Stimulated activated effector memory CD8-positive, alpha-beta T cell treated with anti-CD3 and anti-CD28 coated beads, Interleukin-12 subunit alpha, Interleukin-12 subunit beta, amount 100 ng/mL, for 72 hours (primary cell): ENCODE measurements around the gene TRIM7.

ENCODE experiments used
- ATAC-seq: fragments of 150-1000 bp; cut with Tn5 transposase; 2 replicates; pipeline ENCODE4 v1.10.0; 2021
- DNase-seq, 2 donors: peaks; one replicate each; pipeline ENCODE4 v3.0.0; 2021 to 2022; ENCODE audit warnings: low spot score in 2 of 2
- H3K27ac Mint-ChIP-seq: one replicate; pipeline ENCODE4 v1.8.0; 2022; ENCODE audit warnings: mild to moderate bottlenecking, mixed read lengths
- H3K36me3 Mint-ChIP-seq: one replicate; pipeline ENCODE4 v1.8.0; 2022; ENCODE audit warnings: mild to moderate bottlenecking, mixed read lengths
- H3K4me1 Mint-ChIP-seq: one replicate; pipeline ENCODE4 v1.8.0; 2022; ENCODE audit warnings: mixed read lengths
- H3K4me3 Mint-ChIP-seq: one replicate; pipeline ENCODE4 v1.8.0; 2022; ENCODE audit warnings: mild to moderate bottlenecking, mixed read lengths
- H3K9me3 Mint-ChIP-seq: one replicate; pipeline ENCODE4 v1.8.0; 2022; ENCODE audit warnings: mixed read lengths

TRIM7 gene

DNA sequence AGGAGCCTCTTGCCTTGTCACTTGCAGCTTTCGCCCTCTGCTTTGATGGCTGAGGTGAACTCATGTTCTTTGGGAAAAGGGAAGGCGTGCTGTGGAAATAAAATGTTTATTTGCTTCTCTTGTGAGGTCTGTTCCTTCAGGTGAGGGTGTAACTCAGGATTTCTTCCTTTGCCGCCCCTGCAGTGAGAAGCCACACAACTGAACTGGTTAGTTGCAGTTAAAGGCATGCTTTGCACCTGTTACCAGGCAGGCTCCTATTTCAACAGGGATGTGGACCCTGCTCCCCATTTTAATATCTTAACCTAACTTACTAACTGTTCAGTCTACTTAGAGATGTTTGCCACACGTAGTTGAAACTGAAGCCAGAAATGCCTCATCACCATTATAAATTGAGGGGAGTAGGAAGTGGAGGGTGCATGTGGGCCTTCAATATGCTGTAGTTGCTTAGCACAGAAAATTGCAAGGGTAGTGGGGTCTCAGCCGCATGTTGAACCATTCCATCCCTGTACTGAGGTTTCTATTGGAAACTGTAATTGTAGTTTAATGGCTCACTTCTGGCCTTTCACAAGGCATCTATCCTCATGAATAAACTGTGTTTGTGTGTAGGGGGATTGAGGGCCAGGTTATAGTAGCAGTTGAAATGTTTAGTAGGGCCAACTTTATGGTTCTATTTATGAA lies 30.8 kb upstream of the TRIM7 start:
- Mint-ChIP-seq H3K4me3 (no peak overlapping the region), H3K27ac (peak overlapping the region; percentile 77), H3K9me3 (no peaks in the 10 kb centered on the region), H3K36me3 (peaks cover 100% of the 10 kb centered on the region), H3K4me1 (peaks cover 31% of the 10 kb centered on the region)
- ATAC-seq (no peak), DNase-seq (no peak)

DNA sequence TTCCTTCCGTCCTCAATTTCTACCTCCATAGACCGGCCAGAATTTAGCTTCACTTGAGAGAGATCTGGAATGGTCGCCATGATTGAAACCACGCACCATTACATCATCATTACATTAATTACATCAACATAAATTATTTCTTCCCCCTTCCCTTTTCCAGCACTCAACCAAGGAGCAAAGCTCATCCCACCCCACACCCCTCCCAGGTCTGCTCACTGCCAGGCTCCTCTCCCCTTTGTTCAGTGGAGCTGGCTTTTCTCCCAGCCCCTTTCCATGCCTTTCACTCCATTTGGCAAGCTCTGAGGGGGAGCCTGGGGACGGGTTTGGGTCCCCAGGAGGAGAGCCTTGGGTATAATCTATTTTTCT lies 30.3 kb upstream of the TRIM7 start:
- Mint-ChIP-seq H3K4me1 (peaks cover 26% of the 10 kb centered on the region), H3K4me3 (no peak overlapping the region), H3K27ac (peak overlapping the region; percentile 77), H3K36me3 (peaks cover 100% of the 10 kb centered on the region), H3K9me3 (no peaks in the 10 kb centered on the region)
- no peak for DNase-seq
- no peak for ATAC-seq

DNA sequence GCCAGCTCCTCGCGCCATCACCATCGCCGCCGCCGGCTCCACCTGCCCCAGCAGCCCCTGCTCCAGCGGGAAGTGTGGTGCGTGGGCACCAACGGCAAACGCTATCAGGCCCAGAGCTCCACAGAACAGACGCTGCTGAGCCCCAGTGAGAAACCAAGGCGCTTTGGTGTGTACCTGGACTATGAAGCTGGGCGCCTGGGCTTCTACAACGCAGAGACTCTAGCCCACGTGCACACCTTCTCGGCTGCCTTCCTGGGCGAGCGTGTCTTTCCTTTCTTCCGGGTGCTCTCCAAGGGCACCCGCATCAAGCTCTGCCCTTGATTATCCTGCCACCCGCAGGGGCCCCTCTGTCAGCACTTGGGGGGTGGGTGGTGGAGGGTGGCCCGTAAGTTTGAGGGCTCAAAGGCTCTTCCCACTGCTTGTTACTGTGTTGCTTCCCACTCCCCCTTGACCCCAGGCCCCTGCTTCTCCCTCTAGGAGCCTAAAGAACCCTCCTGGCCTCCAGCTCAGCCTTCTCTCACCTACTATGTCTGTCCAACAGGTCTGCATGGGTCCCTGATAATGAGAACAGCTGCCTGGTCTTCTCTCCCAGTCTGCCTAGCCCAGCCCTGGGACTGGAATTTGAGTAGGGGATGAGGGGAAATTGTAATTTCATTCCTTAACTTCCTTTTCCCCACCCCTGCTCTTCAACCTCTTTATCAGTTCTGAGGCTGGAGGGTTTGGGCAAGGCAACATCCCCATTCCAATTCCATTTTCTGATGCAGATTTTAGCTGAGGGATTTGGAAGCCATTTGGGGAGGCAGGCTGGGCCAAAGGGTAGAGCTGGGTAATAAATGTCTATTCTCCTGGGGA lies 29.7 kb upstream of the TRIM7 start:
- Mint-ChIP-seq H3K9me3 (no peaks in the 10 kb centered on the region), H3K4me3 (no peak overlapping the region), H3K27ac (peak overlapping the region; percentile 77), H3K36me3 (peaks cover 100% of the 10 kb centered on the region), H3K4me1 (peaks cover 30% of the 10 kb centered on the region)
- peak; percentile 6 for ATAC-seq
- peak in 1 of 2 donors; percentile 58 for DNase-seq

DNA sequence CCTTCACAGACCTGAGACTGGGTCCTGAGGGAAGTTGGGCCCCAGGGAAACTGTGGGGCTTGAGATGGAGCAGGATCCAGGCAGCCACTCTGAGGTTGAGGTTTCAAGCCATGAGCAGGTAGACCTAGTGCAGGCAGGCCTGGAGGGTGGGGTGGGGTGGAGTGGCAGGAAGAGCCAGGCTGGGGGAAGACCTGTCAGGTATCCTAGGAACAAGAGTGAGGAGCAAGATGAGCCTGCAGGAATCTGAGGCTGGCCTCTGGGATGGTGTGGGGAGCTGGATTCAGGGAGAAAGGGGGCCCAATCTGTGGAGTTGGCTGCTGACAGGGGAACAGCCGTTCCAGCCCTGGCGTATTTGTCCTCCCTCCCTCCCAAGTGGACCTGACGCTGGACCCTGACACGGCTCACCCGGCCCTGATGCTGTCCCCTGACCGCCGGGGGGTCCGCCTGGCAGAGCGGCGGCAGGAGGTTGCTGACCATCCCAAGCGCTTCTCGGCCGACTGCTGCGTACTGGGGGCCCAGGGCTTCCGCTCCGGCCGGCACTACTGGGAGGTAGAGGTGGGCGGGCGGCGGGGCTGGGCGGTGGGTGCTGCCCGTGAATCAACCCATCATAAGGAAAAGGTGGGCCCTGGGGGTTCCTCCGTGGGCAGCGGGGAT lies 28.9 kb upstream of the TRIM7 start:
- peaks cover 100% of the 10 kb centered on the region for H3K36me3 Mint-ChIP-seq

DNA sequence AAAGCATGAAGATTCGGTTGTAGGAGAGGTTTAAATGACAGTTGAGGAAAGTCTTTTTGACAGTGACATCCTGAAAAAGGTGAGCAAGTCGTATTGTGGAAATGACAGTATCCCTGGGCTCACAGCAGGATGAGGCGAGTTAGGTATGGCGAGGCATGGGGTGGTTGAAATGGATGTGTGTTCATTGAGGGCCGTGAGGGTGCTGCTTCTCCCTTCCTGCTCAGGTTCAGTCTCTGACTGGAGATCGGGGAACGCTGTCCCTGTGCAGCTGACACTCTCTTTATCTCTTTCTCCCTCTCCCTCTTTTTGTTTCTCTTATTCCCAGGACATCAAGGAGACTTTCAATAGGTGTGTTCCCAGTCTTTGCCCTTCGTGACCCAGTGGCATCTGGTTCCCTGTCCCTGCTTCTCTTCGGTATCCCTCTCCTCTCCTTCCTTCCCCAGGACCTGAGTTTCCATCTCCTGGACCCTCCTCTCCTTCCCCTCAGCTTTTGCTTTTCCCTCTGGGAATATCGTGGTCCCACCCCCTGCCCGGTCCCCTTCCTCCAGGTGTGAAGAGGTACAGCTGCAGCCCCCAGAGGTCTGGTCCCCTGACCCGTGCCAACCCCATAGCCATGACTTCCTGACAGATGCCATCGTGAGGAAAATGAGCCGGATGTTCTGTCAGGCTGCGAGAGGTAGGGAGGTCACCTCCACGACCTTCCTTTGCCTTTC lies 28.2 kb upstream of the TRIM7 start:
- peaks cover 100% of the 10 kb centered on the region for H3K36me3 Mint-ChIP-seq
- no peak overlapping the region for H3K4me3 Mint-ChIP-seq
- no peak for ATAC-seq
- peak overlapping the region; percentile 60 for H3K27ac Mint-ChIP-seq
- peaks cover 23% of the 10 kb centered on the region for H3K4me1 Mint-ChIP-seq
- DNase-seq: no peak
- H3K9me3 Mint-ChIP-seq: no peaks in the 10 kb centered on the region

More for the DNA sequence above, 28.9 kb upstream of the TRIM7 start:
- Mint-ChIP-seq H3K27ac (peak overlapping the region; percentile 60), H3K4me1 (peaks cover 30% of the 10 kb centered on the region), H3K9me3 (no peaks in the 10 kb centered on the region), H3K4me3 (no peak overlapping the region)
- ATAC-seq (peak; percentile 24), DNase-seq (peak in 1 of 2 donors; percentile 56)

DNA sequence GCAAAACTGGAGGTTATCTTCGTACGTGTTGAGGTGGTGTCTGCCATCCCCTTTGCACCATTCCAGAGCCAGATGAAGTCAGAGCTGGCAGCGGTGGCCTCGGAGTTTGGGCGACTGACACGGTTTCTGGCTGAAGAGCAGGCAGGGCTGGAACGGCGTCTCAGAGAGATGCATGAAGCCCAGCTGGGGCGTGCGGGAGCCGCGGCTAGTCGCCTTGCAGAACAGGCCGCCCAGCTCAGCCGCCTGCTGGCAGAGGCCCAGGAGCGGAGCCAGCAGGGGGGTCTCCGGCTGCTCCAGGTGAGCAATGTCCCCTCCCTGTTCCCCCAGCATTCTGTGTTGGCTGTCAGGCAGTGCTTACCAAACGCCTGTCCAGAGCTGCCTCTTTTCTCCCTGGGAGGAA lies 27.6 kb upstream of the TRIM7 start:
- ATAC-seq (no peak), DNase-seq (no peak)
- peak overlapping the region; percentile 10 for H3K27ac Mint-ChIP-seq
- no peak overlapping the region for H3K4me3 Mint-ChIP-seq
- H3K4me1 Mint-ChIP-seq: peaks cover 18% of the 10 kb centered on the region
- peaks cover 100% of the 10 kb centered on the region for H3K36me3 Mint-ChIP-seq
- H3K9me3 Mint-ChIP-seq: no peaks in the 10 kb centered on the region

DNA sequence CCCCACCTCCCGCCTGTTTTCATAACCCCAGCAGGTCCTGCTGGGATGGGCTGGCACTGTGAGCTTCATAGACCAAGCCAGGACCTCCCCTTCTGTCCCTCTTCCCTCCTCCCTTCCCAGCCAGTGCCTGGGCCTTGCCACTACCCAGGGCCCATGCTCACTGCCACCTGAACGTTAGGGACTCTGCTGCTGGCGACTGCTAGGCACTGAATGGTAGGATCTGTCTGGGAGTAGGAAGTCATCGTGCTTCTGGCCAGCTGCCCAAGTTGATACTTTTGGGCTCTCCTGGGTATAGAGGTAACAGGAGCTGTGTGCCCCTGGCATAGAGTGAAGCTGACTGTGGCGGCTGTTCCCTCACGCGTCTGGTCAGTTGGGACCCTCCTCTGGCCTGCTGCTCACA lies 26.4 kb upstream of the TRIM7 start:
- peak overlapping the region; percentile 46 for H3K27ac Mint-ChIP-seq
- H3K9me3 Mint-ChIP-seq: no peaks in the 10 kb centered on the region
- H3K4me1 Mint-ChIP-seq: peaks cover 18% of the 10 kb centered on the region
- peaks cover 100% of the 10 kb centered on the region for H3K36me3 Mint-ChIP-seq
- no peak for DNase-seq
- ATAC-seq: no peak
- no peak overlapping the region for H3K4me3 Mint-ChIP-seq

DNA sequence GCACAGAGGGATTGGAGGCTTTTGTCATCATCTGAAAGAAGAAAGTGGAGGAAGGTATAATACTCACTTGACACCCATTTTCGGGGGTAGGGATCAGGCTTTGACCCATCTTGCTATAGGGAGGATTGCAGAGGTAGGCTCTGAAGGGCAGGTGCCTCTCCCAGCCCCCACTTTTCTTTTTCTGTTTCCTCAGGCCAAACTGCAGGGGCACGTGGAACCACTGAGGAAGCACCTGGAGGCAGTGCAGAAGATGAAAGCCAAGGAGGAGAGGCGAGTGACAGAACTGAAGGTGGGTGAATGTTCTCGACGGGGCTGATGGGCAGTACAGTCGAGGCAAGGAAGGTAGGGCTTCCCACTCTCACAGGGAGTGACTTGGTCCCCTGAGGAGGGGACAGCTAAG lies 25.6 kb upstream of the TRIM7 start:
- Mint-ChIP-seq H3K4me1 (peaks cover 22% of the 10 kb centered on the region), H3K27ac (peak overlapping the region; percentile 46)
- no peak for ATAC-seq

DNA sequence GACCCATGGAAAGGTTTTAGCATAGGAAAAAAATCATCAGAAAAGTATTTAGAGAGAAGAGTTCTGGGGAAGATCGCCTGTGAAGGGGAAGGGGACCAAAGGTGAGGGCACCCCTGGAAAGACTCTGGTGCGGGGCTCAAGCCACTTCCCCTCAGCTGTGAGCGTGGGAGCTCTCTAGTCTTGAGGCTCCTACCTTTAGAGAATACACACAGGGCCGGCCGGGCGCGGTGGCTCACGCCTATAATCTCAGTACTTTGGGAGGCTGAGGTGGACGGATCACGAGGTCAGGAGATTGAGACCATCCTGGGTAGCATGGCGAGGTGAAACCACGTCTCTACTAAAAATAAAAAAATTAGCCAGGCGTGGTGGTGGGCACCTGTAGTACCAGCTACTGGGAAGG lies 25.0 kb upstream of the TRIM7 start:
- H3K9me3 Mint-ChIP-seq: no peaks in the 10 kb centered on the region
- no peak overlapping the region for H3K4me3 Mint-ChIP-seq
- DNase-seq (no peak), ATAC-seq (no peak)
- H3K4me1 Mint-ChIP-seq: peaks cover 24% of the 10 kb centered on the region
- peak overlapping the region; percentile 15 for H3K27ac Mint-ChIP-seq
- peaks cover 87% of the 10 kb centered on the region for H3K36me3 Mint-ChIP-seq

More for the DNA sequence above, 25.6 kb upstream of the TRIM7 start:
- no peak for DNase-seq
- Mint-ChIP-seq H3K4me3 (no peak overlapping the region), H3K9me3 (no peaks in the 10 kb centered on the region), H3K36me3 (peaks cover 93% of the 10 kb centered on the region)

DNA sequence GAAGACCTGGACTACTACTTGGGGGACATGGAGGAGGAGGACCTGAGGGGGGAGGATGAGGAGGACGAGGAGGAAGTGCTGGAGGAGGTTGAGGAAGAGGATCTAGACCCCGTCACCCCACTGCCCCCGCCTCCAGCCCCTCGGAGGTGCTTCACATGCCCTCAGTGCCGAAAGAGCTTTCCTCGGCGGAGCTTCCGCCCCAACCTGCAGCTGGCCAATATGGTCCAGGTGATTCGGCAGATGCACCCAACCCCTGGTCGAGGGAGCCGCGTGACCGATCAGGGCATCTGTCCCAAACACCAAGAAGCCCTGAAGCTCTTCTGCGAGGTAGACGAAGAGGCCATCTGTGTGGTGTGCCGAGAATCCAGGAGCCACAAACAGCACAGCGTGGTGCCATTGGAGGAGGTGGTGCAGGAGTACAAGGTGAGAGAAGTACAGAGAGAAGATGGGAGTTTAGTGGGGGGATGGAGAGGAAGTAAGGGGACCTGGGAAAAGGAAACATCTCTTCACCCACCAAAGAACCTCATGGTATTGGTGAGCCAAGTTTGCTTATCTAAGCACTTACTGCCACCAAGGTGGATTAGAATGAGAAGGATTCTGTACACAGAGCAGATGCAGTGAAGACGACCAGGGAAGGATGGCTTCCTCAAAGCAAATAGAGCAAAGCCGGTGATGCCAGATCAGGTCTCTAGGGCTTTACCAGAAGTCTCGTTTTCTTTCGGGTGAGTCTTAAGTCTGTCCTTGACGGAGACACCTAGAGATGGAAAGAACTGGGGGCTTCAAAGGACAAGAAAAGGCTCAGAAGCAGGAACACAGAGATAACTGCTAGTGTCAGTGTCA lies 19.6 kb upstream of the TRIM7 start:
- peak overlapping the region; percentile 100 for H3K27ac Mint-ChIP-seq
- peak overlapping the region; percentile 85 for H3K4me3 Mint-ChIP-seq
- H3K9me3 Mint-ChIP-seq: no peaks in the 10 kb centered on the region
- ATAC-seq (no peak), DNase-seq (peak in 1 of 2 donors; percentile 72)
- H3K4me1 Mint-ChIP-seq: peaks cover 64% of the 10 kb centered on the region
- H3K36me3 Mint-ChIP-seq: peaks cover 78% of the 10 kb centered on the region

DNA sequence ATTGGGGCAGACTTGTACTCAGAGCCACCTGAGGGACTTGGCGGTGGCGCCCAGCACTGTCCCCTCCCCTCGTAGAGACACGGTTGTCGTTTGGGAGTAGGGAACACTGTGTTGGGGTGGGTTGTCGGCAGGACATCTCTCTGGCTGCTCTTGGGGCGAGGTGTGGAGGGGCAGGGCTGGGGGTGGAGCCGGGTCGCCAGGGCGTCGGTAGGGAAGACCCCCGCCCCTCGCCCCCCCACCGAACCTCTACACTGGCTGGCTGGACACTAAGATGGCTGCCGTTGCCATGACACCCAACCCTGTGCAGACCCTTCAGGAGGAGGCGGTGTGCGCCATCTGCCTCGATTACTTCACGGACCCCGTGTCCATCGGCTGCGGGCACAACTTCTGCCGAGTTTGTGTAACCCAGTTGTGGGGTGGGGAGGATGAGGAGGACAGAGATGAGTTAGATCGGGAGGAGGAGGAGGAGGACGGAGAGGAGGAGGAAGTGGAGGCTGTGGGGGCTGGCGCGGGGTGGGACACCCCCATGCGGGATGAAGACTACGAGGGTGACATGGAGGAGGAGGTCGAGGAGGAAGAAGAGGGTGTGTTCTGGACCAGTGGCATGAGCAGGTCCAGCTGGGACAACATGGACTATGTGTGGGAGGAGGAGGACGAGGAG lies 18.9 kb upstream of the TRIM7 start:
- Mint-ChIP-seq H3K27ac (peak overlapping the region; percentile 100), H3K4me1 (peaks cover 63% of the 10 kb centered on the region), H3K9me3 (no peaks in the 10 kb centered on the region), H3K36me3 (peaks cover 77% of the 10 kb centered on the region), H3K4me3 (peak overlapping the region; percentile 85)
- DNase-seq (no peak), ATAC-seq (peak; percentile 2)

DNA sequence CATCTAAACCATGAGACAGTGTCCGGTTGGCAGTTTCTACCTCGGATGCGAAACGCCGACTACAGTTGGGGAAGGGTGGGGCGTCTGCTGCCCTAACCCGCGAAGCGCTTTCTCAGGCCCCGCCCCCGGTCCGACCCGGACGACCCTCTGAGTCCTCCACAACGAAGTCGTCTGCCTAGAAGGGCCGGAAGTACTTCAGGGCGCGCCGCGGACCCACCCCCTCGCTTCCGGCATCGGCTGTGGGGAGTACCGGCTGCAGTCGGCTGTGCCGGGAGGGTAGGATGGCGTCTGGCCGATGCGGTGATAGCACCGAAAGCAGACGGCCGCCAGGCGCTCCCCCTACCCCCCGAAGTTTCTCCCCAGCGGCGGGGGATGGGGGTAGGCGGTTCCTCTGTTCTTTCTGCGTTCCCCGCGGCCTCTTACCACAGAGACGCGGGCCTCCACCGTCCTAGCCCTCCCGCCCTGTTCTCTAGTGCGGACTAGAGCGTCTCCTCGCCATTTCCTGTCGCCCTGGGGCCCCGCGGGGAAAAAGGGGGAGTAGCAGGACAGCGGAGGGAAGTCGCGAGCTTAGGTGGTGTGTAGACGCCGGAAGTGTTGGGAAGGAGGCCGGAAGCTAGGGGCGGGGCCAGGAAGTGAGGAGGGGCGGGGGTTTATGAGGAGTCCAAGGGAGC lies 18.2 kb upstream of the TRIM7 start, which contains the start of gene TRIM41:
Gene TRIM41 (plus strand): TSS at position 224 of the 671 bp plus-strand sequence. CDS start 719 bp downstream, outside the sequence.
- peaks cover 77% of the 10 kb centered on the region for H3K36me3 Mint-ChIP-seq
- peak; percentile 79 for ATAC-seq
- peaks cover 68% of the 10 kb centered on the region for H3K4me1 Mint-ChIP-seq
- no peaks in the 10 kb centered on the region for H3K9me3 Mint-ChIP-seq
- H3K4me3 Mint-ChIP-seq: peak within 1 kb of the TSS; percentile 85
- H3K27ac Mint-ChIP-seq: peak within 1 kb of the TSS; percentile 100
- peak; percentile 91 to 99 for DNase-seq

DNA sequence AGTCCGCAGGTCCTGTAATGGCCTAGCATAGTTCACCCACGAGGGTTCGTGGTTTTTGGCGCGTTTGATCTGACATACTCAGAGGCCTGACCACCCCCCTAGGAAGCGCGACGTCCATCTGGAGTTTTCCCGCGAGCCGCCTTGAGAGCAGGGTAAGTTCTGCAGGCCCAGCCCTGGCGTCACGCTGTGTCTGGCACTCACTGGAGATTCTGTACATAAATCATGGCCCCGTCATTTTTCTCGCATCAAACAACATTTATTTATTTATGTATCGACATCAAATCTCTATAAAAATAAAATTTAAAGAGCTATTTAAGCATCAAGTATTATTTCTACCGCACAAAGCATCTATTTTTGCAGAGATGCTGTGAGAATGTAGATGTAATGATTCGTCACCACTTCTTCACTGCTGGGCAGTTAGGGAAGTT lies 17.6 kb upstream of the TRIM7 start:
- peaks cover 74% of the 10 kb centered on the region for H3K4me1 Mint-ChIP-seq
- no peak for ATAC-seq

More for the DNA sequence above, 17.6 kb upstream of the TRIM7 start:
- DNase-seq: no peak
- Mint-ChIP-seq H3K36me3 (peaks cover 77% of the 10 kb centered on the region), H3K27ac (peak overlapping the region; percentile 100), H3K9me3 (no peaks in the 10 kb centered on the region), H3K4me3 (peak overlapping the region; percentile 85)
